RWPE1 (cell line): ENCODE data around the gene ALDH8A1.

Experiments used
- CTCF ChIA-PET: fragments of 350-600 bp; sonication (Branson Sonifier 250); formaldehyde crosslinking; extraction: SDS; loops from one replicate; lab custom pipeline; 2021; lab: Yijun Ruan, JAX
- POLR2A ChIA-PET: fragments of 400-600 bp; formaldehyde crosslinking; extraction: SDS; loops from one replicate; lab custom pipeline; 2020; ENCODE audit warnings: antibody characterized with exemption; ENCODE audit not compliant: low non-redundant PET; lab: Yijun Ruan, JAX
- DNase-seq: peaks from one replicate; pipeline ENCODE4 v3.0.0; 2012; ENCODE audit warnings: low spot score
- H3K27ac ChIP-seq: fragments of 450-650 bp; 2 replicates; pipeline ENCODE4 v1.5.1; 2017
- CTCF ChIP-seq: fragments of 450-650 bp; conservative IDR thresholded peaks from 2 replicates; pipeline ENCODE4 v1.5.1; 2017; ENCODE audit warnings: low read depth, mild to moderate bottlenecking

Gene ALDH8A1

GRCh38 chr6:134949927-134950326 is at the start of gene ALDH8A1:
ALDH8A1 (minus strand) TSS chr6:134950101; CDS start chr6:134950053, 48 bp downstream.
- TF ChIP-seq CTCF: no peak
- no peak for DNase-seq
- H3K27ac ChIP-seq: no peak within 1 kb of the TSS
- ChIA-PET POLR2A (no interaction called here), CTCF (interaction anchor here (0.6 kb wide), 1 partner anchor 147 kb away, joined by 3 read pairs; no protein-coding TSS in a partner anchor)

DNA sequence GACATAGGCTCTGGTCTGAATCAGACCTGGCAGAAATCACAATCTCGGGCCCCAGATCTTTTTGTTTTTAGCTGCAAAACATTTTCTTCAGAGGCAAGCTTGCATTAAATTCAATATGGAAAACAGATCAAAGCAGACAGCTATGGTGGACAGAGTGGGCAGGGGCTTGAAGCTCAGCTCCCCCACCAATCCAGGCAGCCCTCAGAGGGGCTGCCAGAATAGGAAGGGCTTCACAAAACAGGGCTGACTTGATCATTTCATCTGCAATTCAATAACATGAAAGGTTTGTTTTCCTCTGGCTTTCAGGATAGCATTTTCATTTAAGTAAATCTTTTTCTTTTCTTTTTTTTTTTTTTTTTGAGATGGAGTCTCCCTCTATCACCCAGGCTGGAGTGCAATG is 49.2 kb upstream of the ALDH8A1 start:
- no peak for TF ChIP-seq CTCF
- DNase-seq: no peak
- ChIA-PET CTCF (interaction anchor here (0.8 kb wide), 1 partner anchor 22 kb away, joined by 3 read pairs; no protein-coding TSS in a partner anchor), POLR2A (no interaction called here)
- H3K27ac ChIP-seq: no peak overlapping the region

DNA sequence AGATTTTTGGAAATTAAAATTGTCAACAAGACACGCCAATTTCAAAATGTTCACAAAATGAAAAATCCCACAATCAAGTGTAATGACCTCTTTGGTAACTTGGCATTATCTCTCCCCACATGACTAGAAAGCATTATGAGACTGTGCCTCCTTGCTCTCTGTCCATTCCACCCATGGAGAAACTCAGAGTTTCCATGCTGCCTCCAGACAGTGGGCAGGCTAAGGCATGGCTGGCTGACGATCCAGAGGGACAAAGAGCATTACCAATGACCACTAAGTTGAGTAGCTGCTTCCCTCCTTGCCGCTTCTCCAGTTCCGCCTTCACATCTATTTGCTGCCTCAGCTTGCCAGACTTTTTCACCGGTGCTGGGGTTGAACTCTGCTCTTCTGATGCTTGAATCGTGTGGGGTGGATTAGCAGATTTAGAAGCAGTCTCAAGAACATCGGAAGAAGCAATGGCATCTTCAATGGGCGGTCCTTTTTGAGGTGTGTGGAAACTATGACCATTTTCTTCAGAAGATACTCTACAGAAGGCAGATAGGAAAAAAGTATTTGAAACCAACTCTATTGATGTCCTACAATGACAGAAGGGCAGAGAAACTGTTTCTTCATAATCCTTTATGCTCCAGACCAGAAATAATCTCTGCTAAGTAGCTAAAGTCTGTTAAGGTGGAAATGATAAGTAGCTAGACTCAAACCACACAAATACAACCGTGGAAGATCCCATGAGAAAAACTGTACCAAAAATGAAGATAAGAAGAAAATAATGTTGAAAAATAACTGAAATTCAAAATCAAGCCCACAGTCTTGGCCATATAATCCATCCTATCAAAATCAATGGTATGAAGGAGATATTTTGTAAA is 47.5 kb upstream of the ALDH8A1 start:
- DNase-seq: no peak
- POLR2A ChIA-PET: no interaction called here
- no peak for TF ChIP-seq CTCF
- CTCF ChIA-PET: interaction anchor here (0.6 kb wide), 2 partner anchors 48 to 854 kb away, joined by 3 read pairs; no protein-coding TSS in a partner anchor
- H3K27ac ChIP-seq: no peak overlapping the region

DNA sequence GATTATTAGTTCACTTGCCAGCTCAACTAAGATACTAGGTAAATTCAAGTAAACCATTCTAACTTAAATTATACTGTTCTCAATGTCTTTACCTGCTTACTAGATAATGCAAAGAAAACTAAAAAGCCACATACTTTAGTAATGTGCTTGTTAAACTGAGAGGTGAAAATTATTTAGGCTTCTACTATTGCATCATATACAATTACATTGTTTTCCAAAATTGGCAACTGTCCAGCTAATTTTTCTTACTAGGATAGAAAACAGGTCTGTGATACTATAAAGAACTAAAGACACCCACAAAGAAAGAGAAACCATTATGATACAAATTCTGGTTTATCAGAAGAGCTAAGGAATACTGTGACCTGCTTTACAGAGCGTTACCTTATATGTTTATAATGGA is 45.6 kb upstream of the ALDH8A1 start:
- DNase-seq: no peak
- ChIA-PET CTCF (no interaction called here), POLR2A (no interaction called here)
- no peak overlapping the region for H3K27ac ChIP-seq
- no peak for TF ChIP-seq CTCF

DNA sequence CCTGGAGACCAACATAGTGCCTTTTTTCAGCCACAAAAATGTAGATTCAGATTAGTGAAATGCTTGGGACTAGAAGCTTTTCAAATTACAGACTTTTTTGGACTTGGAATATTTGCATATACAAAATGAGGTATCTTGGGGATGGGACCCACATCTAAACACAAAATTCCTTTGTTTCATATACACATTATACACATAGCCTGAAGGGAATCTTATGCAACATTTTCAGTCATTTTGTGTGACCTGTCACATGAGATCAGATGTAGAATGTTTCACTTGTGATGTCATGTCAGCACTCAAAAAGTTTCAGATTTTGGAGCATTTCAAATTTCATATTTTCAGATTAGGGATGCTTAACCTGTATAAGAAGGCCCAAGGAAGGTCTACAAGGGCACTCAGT is 44.5 kb upstream of the ALDH8A1 start:
- H3K27ac ChIP-seq: no peak overlapping the region
- POLR2A ChIA-PET: no interaction called here
- DNase-seq: no peak
- CTCF ChIA-PET: interaction anchor here (1.3 kb wide), 1 partner anchor 8 kb away, joined by 3 read pairs; no protein-coding TSS in a partner anchor
- TF ChIP-seq CTCF: no peak

DNA sequence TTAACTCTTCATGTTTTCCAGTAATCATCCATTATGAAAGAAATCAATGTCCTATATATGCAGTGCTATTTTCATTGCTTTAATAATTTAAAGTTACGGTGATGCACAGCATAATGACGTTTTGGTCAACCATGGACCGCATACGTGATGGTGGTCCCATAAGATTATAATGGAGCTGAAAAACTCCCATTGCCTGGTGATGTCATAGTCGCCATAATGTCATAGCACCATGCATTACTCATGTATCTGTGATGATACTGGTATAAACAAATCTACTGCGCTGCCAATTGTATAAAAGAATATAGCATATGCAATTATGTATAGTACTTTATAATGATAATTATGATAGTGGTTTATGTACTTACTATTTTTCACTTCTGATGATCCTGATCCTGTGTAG is 42.3 kb upstream of the ALDH8A1 start:
- ChIA-PET CTCF (interaction anchor here (0.8 kb wide), 1 partner anchor 10 kb away, joined by 3 read pairs; no protein-coding TSS in a partner anchor), POLR2A (no interaction called here)
- no peak for TF ChIP-seq CTCF
- H3K27ac ChIP-seq: no peak overlapping the region
- no peak for DNase-seq
